Mucosa of rectum (tissue), 2 donors: Measurements from ENCODE around the gene TMC6.

Experiments
- H3K27ac ChIP-seq, 2 donors: one replicate each; pipeline ENCODE4 v1.7.0; 2013; ENCODE audit warnings: inconsistent platforms in 2 of 2, low read depth in 2 of 2, low read length in 2 of 2
- H3K27me3 ChIP-seq, 2 donors: one replicate each; pipeline ENCODE4 v1.7.0; 2013; ENCODE audit warnings: low read length in 2 of 2; ENCODE audit not compliant: control insufficient read depth in 2 of 2, insufficient read depth in 2 of 2
- H3K36me3 ChIP-seq, 2 donors: one replicate each; pipeline ENCODE4 v1.7.0; 2013; ENCODE audit warnings: low read length in 2 of 2; ENCODE audit not compliant: control insufficient read depth in 2 of 2, insufficient read depth in 2 of 2
- H3K4me1 ChIP-seq, 2 donors: one replicate each; pipeline ENCODE4 v1.7.0; 2013; ENCODE audit warnings: low read length in 2 of 2, mild to moderate bottlenecking in 1 of 2; ENCODE audit not compliant: control insufficient read depth in 2 of 2, insufficient read depth in 2 of 2
- H3K4me3 ChIP-seq, 2 donors: one replicate each; pipeline ENCODE4 v1.7.0; 2013; ENCODE audit warnings: low read length in 2 of 2
- H3K9ac ChIP-seq, 2 donors: one replicate each; pipeline ENCODE4 v1.7.0; 2013; ENCODE audit warnings: low read length in 2 of 2, low read depth in 1 of 2, mild to moderate bottlenecking in 1 of 2
- H3K9me3 ChIP-seq, 2 donors: one replicate each; pipeline ENCODE4 v1.7.0; 2013; ENCODE audit warnings: low read length in 2 of 2; ENCODE audit not compliant: control insufficient read depth in 2 of 2
- donor health status: healthy.
- donor health status: Normal muscosa, but diverticular disease.

The TMC6 gene

DNA sequence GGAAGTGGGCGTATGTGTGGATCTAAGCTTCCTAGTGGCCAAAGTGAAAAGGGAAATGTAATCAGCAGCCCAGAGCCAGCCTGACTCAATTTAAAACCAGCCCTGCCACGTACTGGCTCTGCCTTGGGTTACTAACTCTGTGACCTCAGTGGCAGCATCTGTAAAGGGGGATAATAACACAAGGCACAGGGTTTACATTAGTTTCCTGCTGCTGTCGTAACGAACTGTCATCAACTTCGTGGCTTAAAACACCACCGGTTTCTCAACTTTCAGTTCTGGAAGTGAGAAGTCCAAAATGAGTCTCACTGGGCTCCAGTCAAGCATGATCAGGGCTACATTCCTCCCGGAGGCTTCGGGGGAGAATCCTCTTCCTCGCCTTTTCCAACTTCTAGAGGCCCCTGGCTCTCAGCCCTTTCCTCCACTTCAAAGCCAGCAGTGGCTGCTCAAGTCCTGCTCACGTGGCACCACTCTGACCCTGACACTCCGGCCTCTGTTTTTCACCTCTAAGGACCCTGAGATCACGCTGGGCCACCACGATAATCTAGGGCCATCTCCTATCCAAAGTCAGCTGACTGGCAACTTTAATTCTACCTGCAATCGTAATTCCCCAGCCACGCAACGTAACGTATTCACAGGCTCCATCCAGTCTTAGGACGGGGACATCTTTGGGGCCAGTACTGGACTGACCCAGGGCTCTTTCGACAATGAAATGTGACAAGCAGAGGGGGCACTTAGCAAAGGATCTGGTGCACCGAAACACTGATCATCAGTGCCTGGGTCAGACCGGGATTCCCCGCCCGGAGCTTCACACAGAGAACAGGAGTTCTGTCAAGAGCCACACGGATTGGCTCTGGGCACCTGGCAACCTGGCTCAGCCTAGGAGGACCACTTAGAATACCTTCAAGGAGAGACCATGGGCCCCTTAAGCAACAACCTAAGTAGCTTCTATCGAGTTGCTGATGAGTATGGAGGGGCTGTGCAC is 14.5 kb downstream of the TMC6 start:
- Histone ChIP-seq H3K9me3 (no peaks in the 10 kb centered on the region), H3K27ac (no peak overlapping the region)

DNA sequence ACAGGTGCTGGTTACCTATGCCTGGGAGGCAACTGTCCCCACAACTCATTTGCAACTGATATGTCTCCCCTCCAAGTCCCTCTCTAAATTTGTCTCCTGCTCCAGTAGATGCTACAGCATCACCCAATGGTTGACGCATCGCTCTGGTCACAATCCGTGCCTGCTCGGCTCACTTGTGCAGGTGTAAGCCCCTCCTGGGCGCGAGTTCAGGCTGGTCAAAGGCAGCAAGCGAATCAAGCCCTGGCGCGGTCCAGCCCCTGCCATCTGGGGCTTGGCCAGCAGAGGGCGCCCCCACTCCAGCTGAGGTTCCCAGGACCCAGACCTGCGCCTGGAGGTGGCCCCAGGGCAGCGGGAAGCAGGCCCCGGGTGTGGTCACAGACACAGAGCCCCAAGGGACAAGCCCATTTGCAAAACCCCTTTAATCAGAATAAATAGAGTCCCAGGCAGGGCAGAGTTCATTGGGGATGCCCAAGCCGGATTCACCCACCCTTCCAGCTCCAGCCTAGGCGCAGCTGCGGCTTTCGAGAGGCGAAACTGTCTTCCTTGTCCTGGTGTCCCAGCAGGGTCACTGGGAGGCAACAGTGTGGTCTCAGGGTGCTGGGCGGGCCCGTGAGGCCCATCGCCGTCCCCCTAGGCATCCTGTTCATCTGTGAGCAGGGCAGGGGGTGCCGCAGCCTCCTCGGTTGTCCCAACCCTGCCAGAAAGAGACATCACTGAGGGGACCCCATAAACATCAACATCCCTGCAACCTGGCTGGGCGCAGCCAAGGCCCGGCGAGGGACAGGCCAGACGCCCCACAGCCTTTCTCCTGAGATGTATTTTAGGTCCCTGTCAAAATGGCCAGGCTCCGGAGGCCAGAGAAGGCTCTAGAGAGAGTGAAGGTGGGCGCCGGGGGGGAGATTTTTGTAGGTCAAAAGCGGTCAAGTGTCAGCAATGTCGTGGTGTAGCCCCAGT is 15.8 kb downstream of the TMC6 start:
- peaks cover 3 to 8% of the 10 kb centered on the region in 2 donors for H3K4me1 ChIP-seq

More for the DNA sequence above, 14.5 kb downstream of the TMC6 start:
- Histone ChIP-seq H3K4me1 (peaks cover 3 to 8% of the 10 kb centered on the region in 2 donors), H3K27me3 (no peaks in the 10 kb centered on the region), H3K9ac (no peak overlapping the region), H3K4me3 (no peak overlapping the region), H3K36me3 (peaks cover 13 to 23% of the 10 kb centered on the region in 2 donors)

DNA sequence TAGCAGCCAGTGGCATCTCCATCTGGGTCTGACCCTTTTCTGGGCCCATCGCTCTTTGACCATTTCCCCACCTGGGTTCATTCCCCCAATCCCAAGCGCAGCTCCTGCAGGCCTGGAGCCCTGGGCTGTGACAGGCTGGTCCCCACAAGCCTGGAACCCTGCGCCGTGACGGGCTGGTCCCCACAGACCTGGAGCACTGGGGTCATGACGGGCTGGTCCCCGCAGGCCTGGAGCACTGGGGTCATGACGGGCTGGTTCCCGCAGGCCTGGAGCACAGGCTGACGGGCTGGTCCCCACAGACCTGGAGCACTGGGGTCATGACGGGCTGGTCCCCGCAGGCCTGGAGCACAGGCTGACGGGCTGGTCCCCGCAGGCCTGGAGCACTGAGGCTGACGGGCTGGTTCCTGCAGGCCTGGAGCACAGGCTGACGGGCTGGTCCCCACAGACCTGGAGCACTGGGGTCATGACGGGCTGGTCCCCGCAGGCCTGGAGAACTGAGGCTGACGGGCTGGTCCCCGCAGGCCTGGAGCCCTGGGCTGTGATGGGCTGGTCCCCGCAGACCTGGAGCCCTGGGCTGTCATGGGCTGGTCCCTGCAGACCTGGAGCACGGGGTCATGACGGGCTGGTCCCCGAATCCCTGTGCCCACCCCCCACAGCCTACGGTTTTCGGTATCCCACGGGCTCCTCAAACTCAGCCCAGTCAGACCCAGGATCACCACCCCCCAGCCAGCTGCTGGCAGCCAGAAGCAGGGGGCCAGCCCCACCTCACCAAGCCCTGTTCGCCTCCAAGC is 16.6 kb downstream of the TMC6 start:
- H3K9ac ChIP-seq, result no peak overlapping the region
- H3K36me3 ChIP-seq, result peaks cover 15 to 22% of the 10 kb centered on the region in 2 donors
- H3K9me3 ChIP-seq, result no peaks in the 10 kb centered on the region
- H3K4me1 ChIP-seq, result peaks cover 3 to 8% of the 10 kb centered on the region in 2 donors
- H3K27me3 ChIP-seq, result no peaks in the 10 kb centered on the region
- no peak overlapping the region for H3K4me3 ChIP-seq
- H3K27ac ChIP-seq, result no peak overlapping the region

More for the DNA sequence above, 15.8 kb downstream of the TMC6 start:
- H3K27me3 ChIP-seq, result no peaks in the 10 kb centered on the region
- H3K9me3 ChIP-seq, result no peaks in the 10 kb centered on the region
- H3K9ac ChIP-seq, result peak overlapping the region in 1 of 2 donors; percentile 14
- H3K4me3 ChIP-seq, result peak overlapping the region in 1 of 2 donors; percentile 7
- H3K36me3 ChIP-seq, result peaks cover 15 to 25% of the 10 kb centered on the region in 2 donors
- no peak overlapping the region for H3K27ac ChIP-seq

DNA sequence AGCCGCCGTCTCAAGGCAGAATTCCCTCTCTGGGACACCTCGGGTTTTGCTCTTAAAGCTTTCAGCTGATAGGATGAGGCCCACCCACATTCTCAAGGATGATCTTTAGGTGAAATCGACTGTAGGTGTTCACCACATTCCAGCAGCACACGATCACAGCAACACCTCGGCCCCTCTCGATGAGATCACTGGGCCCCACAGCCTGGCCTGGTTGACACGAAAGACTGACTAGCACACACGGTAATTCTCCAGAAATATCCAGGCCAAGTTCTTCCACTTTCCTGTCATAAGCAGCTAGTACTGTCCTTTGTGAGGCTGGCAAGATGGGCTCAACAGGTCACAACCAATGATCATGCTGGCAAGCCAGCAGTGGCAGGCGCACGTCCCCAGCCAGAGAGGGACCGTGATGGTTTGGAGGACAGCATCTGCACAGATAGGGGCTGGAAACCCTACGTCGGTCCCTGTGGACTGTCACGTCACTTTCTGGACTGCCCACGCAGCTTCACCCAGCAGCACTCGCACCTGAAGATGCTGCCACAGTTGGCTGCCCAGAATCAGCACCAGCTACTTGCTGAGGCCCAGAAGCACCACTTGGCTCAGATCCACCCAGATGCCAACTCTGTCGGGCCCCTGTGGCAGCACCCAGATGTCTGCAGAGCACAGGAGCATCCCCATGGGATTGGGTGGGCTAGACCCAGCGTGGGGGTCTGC is 17.4 kb downstream of the TMC6 start:
- Histone ChIP-seq H3K4me1 (peaks cover 3 to 8% of the 10 kb centered on the region in 2 donors), H3K27ac (no peak overlapping the region), H3K36me3 (peaks cover 15 to 22% of the 10 kb centered on the region in 2 donors), H3K27me3 (no peaks in the 10 kb centered on the region), H3K9me3 (no peaks in the 10 kb centered on the region), H3K4me3 (no peak overlapping the region), H3K9ac (no peak overlapping the region)

DNA sequence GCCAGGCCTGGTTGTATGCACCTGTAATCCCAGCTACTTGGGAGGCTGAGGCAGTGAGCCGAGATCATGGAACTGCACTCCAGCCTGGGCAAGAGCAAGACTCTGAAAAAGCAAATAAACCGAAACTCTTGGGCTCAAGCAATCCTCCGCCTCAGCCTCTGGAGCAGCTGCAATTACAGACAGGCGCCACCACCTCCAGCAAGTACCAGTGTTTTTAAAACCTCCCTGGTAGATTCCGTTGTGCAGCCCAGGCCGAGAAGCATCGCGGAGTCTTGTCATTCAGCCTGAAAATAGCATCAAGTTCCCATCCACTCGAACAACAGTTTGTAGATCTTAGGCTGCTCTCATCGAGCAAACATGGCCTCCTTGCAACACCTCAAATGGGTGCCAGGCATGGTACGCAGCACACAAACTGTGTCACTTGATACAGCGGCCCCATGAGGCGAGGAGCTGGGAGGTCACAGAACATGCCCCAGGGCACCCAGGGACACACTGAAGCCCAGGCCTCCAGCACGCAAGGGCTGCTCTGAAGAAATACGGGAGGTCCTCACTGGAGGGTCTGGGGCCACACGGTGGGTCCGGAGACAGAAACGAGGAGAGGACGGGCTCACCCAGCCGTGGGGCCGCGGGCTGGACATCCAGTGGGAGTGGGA is 18.1 kb downstream of the TMC6 start:
- H3K36me3 ChIP-seq, result peaks cover 15 to 22% of the 10 kb centered on the region in 2 donors
- no peak overlapping the region for H3K9ac ChIP-seq
- no peak overlapping the region for H3K4me3 ChIP-seq
- H3K27ac ChIP-seq, result no peak overlapping the region
- no peaks in the 10 kb centered on the region for H3K27me3 ChIP-seq
- H3K4me1 ChIP-seq, result peaks cover 3 to 8% of the 10 kb centered on the region in 2 donors
- H3K9me3 ChIP-seq, result no peaks in the 10 kb centered on the region

DNA sequence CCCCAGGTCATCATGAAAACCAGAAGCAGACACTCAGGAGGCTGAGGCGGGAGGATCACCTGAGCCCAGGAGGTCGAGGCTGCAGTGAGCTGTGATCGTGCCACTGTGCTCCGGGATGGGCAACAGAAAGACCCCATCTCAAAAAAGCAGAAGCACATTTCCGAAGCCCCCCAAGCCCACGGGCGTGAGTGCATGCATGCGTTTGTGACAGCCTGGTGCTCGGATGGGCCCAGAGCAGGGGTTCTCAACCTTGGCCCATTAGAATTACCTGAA is 19.1 kb downstream of the TMC6 start:
- Histone ChIP-seq H3K4me1 (peaks cover 3 to 8% of the 10 kb centered on the region in 2 donors), H3K36me3 (peaks cover 11 to 22% of the 10 kb centered on the region in 2 donors), H3K9me3 (no peaks in the 10 kb centered on the region), H3K27ac (no peak overlapping the region), H3K4me3 (no peak overlapping the region), H3K9ac (no peak overlapping the region), H3K27me3 (no peaks in the 10 kb centered on the region)

DNA sequence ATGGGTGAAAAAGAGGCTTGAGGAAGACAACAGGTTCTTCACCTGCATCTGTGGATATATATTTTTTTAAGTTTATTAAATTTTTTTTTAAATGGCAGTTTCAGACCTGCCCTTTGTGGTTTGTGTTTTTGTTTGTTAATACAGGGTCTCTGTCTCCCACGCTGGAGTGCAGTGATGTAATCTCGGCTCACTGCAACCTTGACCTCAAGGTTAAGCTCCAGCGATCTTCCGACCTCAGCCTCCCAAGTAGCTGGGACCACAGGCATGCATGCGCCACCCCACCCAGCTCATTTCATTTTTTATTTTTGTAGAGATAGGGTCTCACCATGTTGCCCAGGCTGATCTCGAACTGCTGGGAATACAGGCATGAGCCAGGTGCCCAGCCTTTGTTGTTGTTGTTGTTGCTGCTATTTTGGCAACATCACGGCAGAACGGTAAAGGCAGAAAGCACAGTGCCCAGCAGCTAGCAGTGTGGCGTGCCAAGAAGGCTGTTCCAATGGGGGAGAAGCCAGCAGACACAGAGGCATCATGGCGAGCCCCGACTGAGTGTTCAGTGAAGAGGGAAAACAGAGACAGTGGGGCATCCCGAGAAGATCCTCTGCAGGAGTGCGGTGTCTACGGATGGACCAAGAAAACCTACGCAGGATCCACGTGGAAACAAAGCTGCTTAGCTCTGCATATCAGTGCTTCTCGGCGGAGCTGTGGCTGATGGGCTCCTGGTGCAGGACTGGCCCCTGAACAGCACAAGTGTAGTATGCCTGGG is 19.6 kb downstream of the TMC6 start:
- peaks cover 3 to 8% of the 10 kb centered on the region in 2 donors for H3K4me1 ChIP-seq
- no peak overlapping the region for H3K27ac ChIP-seq

DNA sequence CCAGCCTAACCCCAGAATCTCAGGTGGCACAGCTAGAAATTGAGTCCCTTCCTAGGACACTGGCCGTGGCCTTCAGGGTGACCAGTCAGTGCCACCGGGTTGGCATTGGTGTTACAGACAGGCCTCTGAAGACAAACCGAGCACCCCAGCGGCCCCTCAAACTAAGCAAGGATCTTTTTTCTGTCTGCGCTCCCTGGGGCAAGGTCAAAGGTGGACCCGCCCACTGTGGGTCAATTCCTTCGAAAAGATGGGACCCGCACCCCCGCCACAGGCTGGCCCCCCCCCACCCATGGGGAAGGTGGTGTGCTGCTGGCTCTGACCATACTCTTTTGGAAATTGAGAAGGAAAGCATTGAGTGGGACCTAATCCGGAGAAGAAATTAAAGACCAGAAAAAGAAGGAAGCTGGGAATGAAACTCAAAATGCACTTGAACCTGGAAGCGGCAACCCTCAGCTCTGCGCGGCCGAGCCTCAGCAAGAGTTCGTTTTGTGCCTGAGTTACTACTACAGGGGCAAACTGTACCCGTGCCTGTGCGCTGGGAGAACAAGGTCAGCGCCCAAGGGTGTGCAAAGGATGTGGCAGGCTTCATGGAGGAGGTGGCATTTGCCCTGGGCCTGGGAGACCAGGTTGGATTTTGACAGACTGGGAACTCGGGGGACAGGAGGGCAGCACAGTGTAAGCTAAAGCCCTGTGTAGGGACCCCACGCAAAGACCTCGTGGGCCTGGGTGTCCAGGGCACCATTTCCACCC is 20.4 kb downstream of the TMC6 start:
- peaks cover 19 to 33% of the 10 kb centered on the region in 2 donors for H3K36me3 ChIP-seq

More for the DNA sequence above, 19.6 kb downstream of the TMC6 start:
- Histone ChIP-seq H3K9me3 (no peaks in the 10 kb centered on the region), H3K36me3 (peaks cover 12 to 25% of the 10 kb centered on the region in 2 donors), H3K4me3 (no peak overlapping the region), H3K9ac (no peak overlapping the region), H3K27me3 (no peaks in the 10 kb centered on the region)

More for the DNA sequence above, 20.4 kb downstream of the TMC6 start:
- Histone ChIP-seq H3K27me3 (no peaks in the 10 kb centered on the region), H3K4me1 (peaks cover 3 to 7% of the 10 kb centered on the region in 2 donors), H3K9me3 (no peaks in the 10 kb centered on the region), H3K9ac (no peak overlapping the region), H3K4me3 (no peak overlapping the region), H3K27ac (no peak overlapping the region)
